Suppressor macrophage treated with lipopolysaccharide for 1 hour (primary cell): Measurements from ENCODE around the gene OSBPL5.
"Not testable (repeated sequence)": the region's sequence is repeated elsewhere in the genome, so short reads cannot be mapped to it uniquely, and the experiment has no call there.

ENCODE experiments used
- DNase-seq, 3 donors: peaks; one replicate each; pipeline ENCODE4 v3.0.0-alpha.2; 2020 to 2022

Gene OSBPL5

GRCh38 chr11:3181725-3182461 lies 16.8 kb upstream of the OSBPL5 start:
- no peak for DNase-seq

DNA sequence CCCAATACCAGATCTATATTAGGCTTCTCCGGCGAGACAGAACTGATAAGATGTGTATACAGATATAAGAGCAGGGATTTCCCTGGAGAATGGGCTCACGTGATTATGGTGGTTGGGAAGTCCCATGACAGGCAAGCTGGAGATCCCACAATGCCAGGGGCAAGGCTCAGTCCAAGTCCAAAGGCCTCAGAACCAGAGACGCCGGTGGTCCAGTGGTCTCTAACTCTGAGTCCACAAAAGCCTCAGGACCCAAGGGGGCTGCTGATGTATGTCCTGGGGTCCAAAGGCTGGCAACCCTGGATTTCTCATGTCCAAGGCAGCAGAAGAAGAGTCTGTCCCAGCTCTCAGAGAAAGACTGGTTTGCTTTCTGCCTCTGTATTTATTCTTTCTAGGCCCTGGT lies 15.8 kb upstream of the OSBPL5 start:
- DNase-seq: no peak

DNA sequence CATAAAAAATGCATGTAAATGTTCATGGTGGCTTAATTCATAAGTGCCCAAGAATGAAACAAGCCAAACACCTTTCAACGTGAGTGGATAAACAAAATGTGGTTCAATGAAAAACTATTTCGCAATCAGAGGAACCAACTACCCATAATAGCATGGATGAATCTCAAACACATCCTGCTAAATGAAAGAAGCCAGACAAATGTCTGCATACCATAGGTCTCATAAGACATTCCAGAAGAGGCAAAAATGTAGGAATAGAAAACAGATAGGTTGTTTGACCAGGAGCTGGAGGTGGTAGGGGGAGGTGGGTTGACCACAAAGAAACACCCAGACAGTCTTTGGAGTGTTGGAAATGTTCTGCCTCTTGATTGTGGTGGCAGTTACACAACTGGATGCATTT lies 13.2 kb upstream of the OSBPL5 start:
- no peak for DNase-seq

DNA sequence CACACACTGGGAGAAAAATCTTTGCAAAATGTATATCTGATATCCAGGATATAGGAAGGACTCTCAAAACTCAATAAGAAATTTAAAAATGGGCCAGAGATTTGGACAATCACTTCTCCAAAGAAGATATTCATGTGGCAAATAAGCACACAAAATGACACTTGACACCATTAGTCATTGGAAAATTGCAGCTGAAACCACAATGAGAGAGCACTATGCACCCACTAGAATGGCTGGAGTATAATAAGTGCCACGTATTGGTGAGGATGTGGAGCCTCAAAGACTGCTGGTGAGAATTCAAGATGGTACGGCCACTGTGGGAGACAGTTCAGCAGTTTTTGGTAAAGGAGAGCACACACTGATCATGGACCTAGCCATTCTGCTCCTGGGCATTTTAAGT lies 12.8 kb upstream of the OSBPL5 start:
- peak; percentile 64 to 79 (median 78) for DNase-seq

- DNase-seq: no peak
Observed at GRCh38 chr11:3176487-3176886, 11.4 kb upstream of the OSBPL5 start.

- no peak for DNase-seq
Observed at GRCh38 chr11:3175194-3175593, 10.1 kb upstream of the OSBPL5 start.

DNA sequence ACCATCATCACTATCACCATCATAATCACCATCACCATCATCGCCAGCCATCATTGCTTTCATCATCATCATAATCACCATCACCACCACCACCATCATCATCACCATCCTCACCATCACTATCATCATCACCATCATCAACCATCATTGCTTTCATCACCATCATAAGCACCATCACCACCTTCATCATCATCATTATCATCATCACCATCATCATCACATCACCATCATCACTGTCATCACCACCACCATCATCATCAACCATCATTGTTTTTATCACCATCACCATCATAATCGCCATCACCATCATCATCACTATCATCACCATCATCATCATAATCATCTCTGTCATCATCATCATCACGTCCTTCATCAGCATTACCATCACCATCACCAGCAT lies 9.3 kb upstream of the OSBPL5 start:
- DNase-seq: no peak

- no peak for DNase-seq
Observed at GRCh38 chr11:3173795-3174194, 8.7 kb upstream of the OSBPL5 start.

- no peak for DNase-seq
Observed at GRCh38 chr11:3171931-3172560, 6.9 kb upstream of the OSBPL5 start.

DNA sequence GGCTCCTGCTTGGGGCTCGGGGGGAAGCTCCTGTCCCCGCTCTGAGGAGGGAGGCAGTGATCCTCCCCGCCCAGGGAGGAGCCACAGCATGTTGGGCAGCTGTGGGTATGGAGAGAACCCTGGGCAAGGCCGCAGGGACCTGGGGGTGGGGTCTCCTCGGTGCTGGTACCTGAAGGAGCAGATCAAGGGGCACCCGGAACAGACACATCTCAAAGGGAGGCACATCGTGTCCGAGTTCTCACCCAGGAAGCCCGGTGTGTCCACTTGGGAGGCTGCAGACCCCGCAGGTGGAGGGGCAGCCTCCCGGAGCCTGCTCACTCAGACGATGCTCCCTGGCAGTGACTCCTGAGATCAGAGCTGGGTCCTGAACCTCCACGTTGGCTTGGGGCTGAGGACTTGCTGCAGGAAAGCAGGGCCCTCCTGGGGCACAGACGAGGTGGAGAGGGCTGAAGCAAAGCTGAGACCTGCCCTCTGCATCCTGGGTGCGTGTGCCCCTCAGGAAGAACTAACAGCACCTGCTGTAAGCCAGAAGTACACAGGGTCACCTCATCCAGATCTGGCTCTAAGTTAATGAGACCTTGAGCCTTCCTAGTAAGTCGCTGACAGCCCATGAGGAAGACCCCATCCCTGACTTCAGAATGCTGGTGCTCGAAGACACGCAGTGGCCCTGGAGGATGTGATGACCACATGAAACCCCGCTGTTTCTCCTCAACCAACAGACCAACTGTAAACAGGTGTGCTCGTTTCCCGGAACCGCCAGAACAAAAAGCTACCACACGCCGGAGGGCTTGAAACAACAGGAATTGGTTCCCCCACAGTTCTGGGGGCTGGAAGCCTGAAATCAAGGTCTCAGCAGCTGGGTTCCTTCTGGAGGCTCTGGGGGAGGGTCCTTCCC lies 5.9 kb upstream of the OSBPL5 start:
- no peak for DNase-seq

DNA sequence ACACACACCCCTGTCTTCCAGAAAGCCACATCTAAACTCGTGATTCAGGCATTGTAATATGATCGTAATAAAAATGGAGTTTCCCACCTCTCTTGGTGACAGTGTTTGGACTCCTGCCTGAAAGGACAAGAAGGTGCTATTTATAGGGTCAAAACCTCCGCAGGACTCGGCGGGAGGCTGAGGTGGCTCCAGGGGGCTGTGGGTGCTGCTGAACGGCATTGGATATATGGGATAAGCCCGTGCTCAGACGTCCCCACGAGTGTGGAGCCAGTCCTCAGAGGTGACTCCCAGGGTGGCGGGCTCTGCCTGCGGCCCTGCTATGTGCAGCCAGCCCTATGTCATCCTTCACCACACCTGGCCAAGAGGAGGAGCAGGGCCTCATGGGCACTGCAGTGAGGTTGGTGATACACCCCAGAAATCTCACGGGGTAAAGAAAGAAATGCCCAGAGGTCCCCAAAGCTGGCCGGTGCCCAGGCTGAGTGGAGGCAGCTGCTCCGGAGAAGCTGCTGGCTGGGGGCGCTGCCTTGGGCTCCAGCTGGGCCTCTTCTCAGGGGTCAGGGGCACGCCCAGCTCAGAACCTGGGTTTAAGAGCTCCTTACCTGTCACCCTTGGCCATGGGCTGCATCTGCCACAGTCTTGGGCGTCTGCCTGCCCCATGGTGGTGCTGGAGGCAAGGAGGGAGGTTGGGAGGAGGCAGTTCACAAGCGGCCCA lies 5.1 kb upstream of the OSBPL5 start:
- peak; percentile 32 to 57 (median 47) for DNase-seq

DNA sequence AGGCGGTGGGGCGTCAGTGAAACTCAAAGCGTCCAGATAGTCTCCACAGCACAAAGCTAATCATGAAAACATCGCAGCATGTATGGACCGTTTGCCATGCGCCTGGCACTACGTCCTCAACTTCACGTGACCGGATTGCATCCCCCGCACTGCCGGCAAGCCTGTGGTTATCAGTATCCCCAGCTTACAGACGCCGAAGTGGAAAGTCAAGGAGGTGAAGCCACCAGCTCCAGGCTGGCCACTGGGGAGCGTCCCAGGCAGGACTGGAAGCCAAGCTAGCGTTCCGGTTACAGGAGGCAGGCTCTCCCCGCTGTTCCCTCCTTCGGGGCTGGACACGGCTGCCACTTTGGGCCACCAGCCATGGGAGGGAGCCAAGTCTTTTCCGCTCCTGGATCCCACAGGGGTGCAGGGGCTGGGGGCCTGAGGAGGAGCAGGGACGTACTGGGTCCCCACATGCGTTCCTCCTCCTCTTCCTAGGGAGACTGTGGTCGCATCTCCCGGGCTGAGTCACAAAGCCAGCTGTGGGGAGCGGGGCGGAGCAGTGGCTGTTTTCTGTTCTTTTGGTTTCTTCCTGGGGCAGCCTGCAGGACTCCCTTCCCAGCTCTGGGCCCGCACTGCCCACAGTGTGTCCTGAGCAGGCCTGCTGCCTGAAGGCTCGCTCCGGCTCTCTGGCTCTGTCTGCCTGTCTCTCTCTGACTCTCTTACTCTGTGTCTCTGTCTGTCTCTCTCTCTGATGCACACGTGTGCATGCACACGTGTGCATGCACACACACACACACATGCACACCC lies 4.3 kb upstream of the OSBPL5 start:
- DNase-seq: peak; percentile 67 to 77 (median 71)

DNA sequence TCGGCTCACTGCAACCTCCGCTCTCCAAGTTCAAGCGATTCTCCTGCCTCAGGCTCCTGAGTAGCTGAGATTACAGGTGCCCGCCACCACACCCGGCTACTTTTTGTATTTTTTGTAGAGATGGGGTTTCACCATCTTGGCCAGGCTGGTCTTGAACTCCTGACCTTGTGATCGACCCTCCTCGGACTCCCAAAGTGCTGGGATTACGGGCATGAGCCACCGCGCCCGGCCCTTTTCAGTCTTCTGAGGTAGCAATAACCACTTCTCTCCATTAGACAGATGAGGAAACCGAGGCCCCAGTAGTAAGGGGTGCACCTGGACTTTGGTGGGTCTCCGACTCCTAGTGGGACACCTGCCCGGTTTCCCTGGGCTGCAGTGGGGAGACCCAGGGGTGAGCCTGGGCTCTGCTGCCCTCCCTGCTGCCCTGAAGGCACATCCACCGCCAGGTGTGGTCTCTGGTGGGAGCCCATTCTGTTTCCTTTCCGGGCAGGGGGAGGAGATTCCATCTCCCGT lies 3.7 kb upstream of the OSBPL5 start:
- DNase-seq: not testable (repeated sequence)

DNA sequence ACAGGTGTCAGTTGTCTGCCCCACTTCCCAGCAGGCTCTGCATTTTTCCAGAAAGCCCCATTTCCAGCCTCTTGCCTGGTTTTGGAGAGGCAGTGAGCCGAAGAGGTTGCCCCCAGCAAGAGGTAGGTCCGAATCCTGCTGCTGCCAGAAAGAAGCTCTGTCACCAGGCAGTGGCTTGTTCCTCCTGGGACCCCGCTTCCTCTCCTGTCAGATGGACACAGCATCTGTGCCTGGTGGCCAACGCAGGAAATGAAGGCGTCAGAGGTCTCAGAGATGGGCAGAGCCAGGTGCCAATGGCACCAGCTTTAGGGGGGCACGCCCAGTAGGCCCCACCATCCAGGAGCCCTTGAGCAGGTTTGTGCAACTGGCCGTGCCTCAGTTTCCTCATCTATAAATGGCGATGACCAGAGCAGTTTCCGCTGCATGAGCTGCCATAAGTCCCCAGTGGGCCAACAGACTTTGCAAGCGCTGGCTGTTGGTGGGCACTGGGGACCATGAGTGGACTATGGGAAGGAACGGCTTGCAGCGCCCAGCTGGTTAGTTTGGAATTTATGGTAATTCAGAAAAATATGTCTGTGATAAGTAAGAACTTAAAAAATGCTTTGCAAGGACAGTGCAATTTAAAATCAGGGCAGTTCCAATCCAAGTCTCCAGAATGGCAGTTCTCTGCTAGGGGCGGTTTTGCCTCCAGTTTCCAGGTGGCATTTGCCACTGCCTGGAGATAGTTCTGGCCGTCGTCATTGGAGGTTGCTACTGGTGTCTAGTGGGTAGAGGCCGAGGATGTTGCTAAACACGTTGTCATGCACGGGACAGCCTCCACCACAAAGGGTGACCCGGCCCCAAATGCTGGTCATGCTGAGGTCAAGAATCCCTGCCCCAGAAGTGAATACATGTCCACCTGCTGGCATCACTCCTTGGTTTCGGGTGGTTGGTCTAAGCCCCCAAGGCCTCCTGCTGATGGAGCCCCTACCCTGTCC lies 2.3 kb upstream of the OSBPL5 start:
- no peak for DNase-seq

GRCh38 chr11:3166268-3167142 lies 1.4 kb upstream of the OSBPL5 start:
- no peak for DNase-seq

GRCh38 chr11:3165916-3166267 lies 782 bp upstream of the OSBPL5 start:
- DNase-seq: no peak

DNA sequence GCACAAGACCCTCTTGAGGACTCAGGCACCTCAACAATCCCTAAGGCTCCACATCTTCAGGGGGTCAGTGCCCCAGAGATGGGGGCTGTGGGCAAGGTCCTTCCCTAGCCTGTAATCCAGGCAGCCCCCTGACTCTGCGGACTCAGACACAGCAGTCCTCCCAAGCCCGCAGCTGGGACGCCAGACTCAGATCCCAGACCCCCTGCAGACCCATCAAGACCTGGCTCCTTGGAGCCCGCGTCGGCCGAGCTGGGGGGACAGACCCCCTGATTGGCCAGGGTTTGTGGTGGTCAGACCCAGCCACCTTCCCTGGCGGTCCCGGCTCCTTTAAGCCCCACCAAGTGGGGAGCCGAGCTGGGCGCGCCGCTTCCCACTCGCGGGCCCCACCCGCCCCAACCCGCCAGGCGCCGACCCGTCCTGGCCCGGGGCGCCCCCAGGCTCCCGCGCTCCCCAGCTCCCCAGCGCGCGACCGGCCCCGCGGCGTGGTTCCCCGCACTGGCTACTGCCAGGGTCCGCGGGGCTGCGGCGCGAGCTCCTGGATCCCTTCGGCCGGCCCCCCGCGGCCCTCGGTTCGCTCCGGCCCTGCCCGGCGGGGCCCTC lies 458 bp downstream of the OSBPL5 start:
- peak in 1 of 3 donors; percentile 53 for DNase-seq

GRCh38 chr11:3164138-3164551 lies 965 bp downstream of the OSBPL5 start:
- DNase-seq: no peak
